GM23338 (cell line): Measurements from ENCODE around the gene TMCC1. TPM values are rescaled to one million over a fixed set of nuclear protein-coding genes. Genes with fewer than 3 reads are reported as not detected.

ENCODE experiments used
- ATAC-seq: fragments of 200-7000 bp; cut with Tn5 transposase; 3 replicates; pipeline ENCODE4 v1.9.1; 2020
- DNase-seq: peaks from one replicate; pipeline ENCODE4 v3.0.0-alpha.2; 2015; ENCODE audit warnings: low spot score
- H2AFZ ChIP-seq: fragments of 200-600 bp; sonication (generic); 2 replicates; pipeline ENCODE4 v1.8.0; 2016; ENCODE audit warnings: antibody characterized with exemption, mild to moderate bottlenecking, moderate library complexity
- H3F3A ChIP-seq: fragments of 200-600 bp; sonication (generic); replicated peaks from 2 replicates; pipeline ENCODE4 v1.8.0; 2017; ENCODE audit warnings: antibody characterized with exemption, mixed run types, low read depth
- H3K27ac ChIP-seq: fragments of 200-600 bp; sonication (generic); 2 replicates; pipeline ENCODE4 v1.6.1; 2016; ENCODE audit warnings: low read depth
- H3K27me3 ChIP-seq: fragments of 200-600 bp; sonication (generic); 2 replicates; pipeline ENCODE4 v1.8.0; 2016; ENCODE audit warnings: mild to moderate bottlenecking, mixed run types, moderate library complexity; ENCODE audit not compliant: insufficient read depth
- H3K36me3 ChIP-seq: fragments of 200-600 bp; sonication (generic); 2 replicates; pipeline ENCODE4 v1.8.0; 2016; ENCODE audit warnings: mild to moderate bottlenecking; ENCODE audit not compliant: insufficient read depth
- H3K4me1 ChIP-seq: fragments of 200-600 bp; sonication (generic); 2 replicates; pipeline ENCODE4 v1.8.0; 2016; ENCODE audit warnings: mild to moderate bottlenecking, moderate library complexity; ENCODE audit not compliant: insufficient read depth
- H3K4me2 ChIP-seq: fragments of 200-600 bp; sonication (generic); 2 replicates; pipeline ENCODE4 v1.7.1; 2017; ENCODE audit warnings: mixed run types
- H3K4me3 ChIP-seq: fragments of 200-600 bp; sonication (generic); 2 replicates; pipeline ENCODE4 v1.6.1; 2016; ENCODE audit warnings: mixed run types
- H3K79me2 ChIP-seq: fragments of 200-600 bp; sonication (generic); replicated peaks from 2 replicates; pipeline ENCODE4 v1.8.0; 2017; ENCODE audit warnings: mild to moderate bottlenecking; ENCODE audit not compliant: insufficient read depth
- H3K9me2 ChIP-seq: fragments of 200-600 bp; sonication (generic); 2 replicates; pipeline ENCODE4 v1.8.0; 2017; ENCODE audit not compliant: insufficient read depth
- H4K20me1 ChIP-seq: fragments of 200-600 bp; sonication (generic); replicated peaks from 2 replicates; pipeline ENCODE4 v1.8.0; 2017; ENCODE audit warnings: mild to moderate bottlenecking; ENCODE audit not compliant: insufficient read depth
- H3K27ac Mint-ChIP-seq: 2 replicates; pipeline ENCODE4 v1.8.0; 2020; ENCODE audit warnings: inconsistent platforms, mild to moderate bottlenecking, moderate library complexity, mixed read lengths
- H3K27me3 Mint-ChIP-seq: 3 replicates; pipeline ENCODE4 v1.8.0; 2022; ENCODE audit warnings: low read depth, mild to moderate bottlenecking, moderate library complexity, mixed read lengths, inconsistent platforms; ENCODE audit not compliant: insufficient read depth, poor library complexity
- H3K36me3 Mint-ChIP-seq: 3 replicates; pipeline ENCODE4 v1.8.0; 2021; ENCODE audit warnings: low read depth, mild to moderate bottlenecking, inconsistent platforms, moderate library complexity, mixed read lengths
- H3K4me1 Mint-ChIP-seq: 3 replicates; pipeline ENCODE4 v1.8.0; 2020; ENCODE audit warnings: mild to moderate bottlenecking, inconsistent platforms, mixed read lengths
- H3K4me3 Mint-ChIP-seq: 3 replicates; pipeline ENCODE4 v1.8.0; 2021; ENCODE audit warnings: moderate library complexity, mild to moderate bottlenecking, inconsistent platforms, mixed read lengths
- H3K9me3 Mint-ChIP-seq: 3 replicates; pipeline ENCODE4 v1.8.0; 2020; ENCODE audit warnings: moderate library complexity, mild to moderate bottlenecking, inconsistent platforms, mixed read lengths
- CREB1 ChIP-seq: fragments of 250-450 bp; sonication (Bioruptor Pico); IDR thresholded peaks from 2 replicates; pipeline ENCODE4 v1.5.0; 2020; ENCODE audit warnings: low read depth, mild to moderate bottlenecking, moderate library complexity
- CTCF ChIP-seq, 2 experiments: fragments of 200-600 bp in 1 of 2; sonication (generic) in 1 of 2; conservative IDR thresholded peaks; 2 replicates each; pipeline versions ENCODE4 v1.5.1 to v1.6.1; 2016 to 2017; ENCODE audit warnings: antibody characterized with exemption in 2 of 2, low read depth in 2 of 2, mild to moderate bottlenecking in 2 of 2, moderate library complexity in 1 of 2
- ETS1 ChIP-seq: IDR thresholded peaks from 2 replicates; pipeline ENCODE4 v1.6.1; 2016; ENCODE audit warnings: antibody characterized with exemption
- EZH2 ChIP-seq: fragments of 200-600 bp; sonication (generic); IDR thresholded peaks from one replicate; pipeline ENCODE4 v1.8.0; 2017; ENCODE audit warnings: antibody characterized with exemption, mild to moderate bottlenecking, low read depth; ENCODE audit not compliant: unreplicated experiment
- EZH2phosphoT487 ChIP-seq: fragments of 200-600 bp; sonication (generic); IDR thresholded peaks from one replicate; pipeline ENCODE4 v1.8.1; 2018; ENCODE audit warnings: antibody characterized with exemption; ENCODE audit not compliant: unreplicated experiment
- JUNB ChIP-seq: IDR thresholded peaks from one replicate; pipeline ENCODE4 v1.6.1; 2016; ENCODE audit warnings: antibody characterized with exemption; ENCODE audit not compliant: unreplicated experiment
- NANOG ChIP-seq: IDR thresholded peaks from 2 replicates; pipeline ENCODE4 v1.6.1; 2016; ENCODE audit warnings: antibody characterized with exemption, borderline replicate concordance
- POLR2AphosphoS5 ChIP-seq: IDR thresholded peaks from 2 replicates; pipeline ENCODE4 v1.6.1; 2016; ENCODE audit warnings: antibody characterized with exemption, low read depth
- REST ChIP-seq: IDR thresholded peaks from one replicate; pipeline ENCODE4 v1.6.1; 2018; ENCODE audit warnings: antibody characterized with exemption; ENCODE audit not compliant: unreplicated experiment
- STAT1 ChIP-seq: IDR thresholded peaks from one replicate; pipeline ENCODE4 v1.6.1; 2016; ENCODE audit warnings: antibody characterized with exemption; ENCODE audit not compliant: unreplicated experiment
- ZNF114 ChIP-seq: fragments of 250-450 bp; sonication (Bioruptor Pico); IDR thresholded peaks from 2 replicates; pipeline ENCODE4 v1.5.0; 2020; ENCODE audit warnings: mild to moderate bottlenecking, moderate library complexity
- ZNF331 ChIP-seq: fragments of 250-450 bp; sonication (Bioruptor Pico); IDR thresholded peaks from 2 replicates; pipeline ENCODE4 v1.5.0; 2020; ENCODE audit warnings: low read depth, mild to moderate bottlenecking, moderate library complexity
- ZNF462 ChIP-seq: fragments of 250-450 bp; sonication (Bioruptor Pico); IDR thresholded peaks from 2 replicates; pipeline ENCODE4 v1.5.0; 2020; ENCODE audit warnings: mild to moderate bottlenecking, moderate library complexity
- polyA plus RNA-seq: library from polyadenylated mRNA; unstranded; fragments of >200 nt; fragmentation: Nextera tagmentation; extraction: Ambion mirVana; gene quantifications from 2 replicates; pipeline ENCODE4 v1.2.1, GENCODE V29; 2016
- total RNA-seq: library from RNA; depleted of rRNA; stranded (reverse); fragments of >200 nt; shearing (Covaris generic); gene quantifications from 2 replicates; pipeline ENCODE4 v1.2.3, GENCODE V29; 2014

Gene TMCC1
- total and polyA plus RNA-seq, 2 experiments from 2014 or later, result 8.2 to 18.4 TPM

- no peak for DNase-seq
- no peak for ATAC-seq
- H3K4me3 Mint-ChIP-seq, result no peak overlapping the region
Observed at GRCh38 chr3:129917423-129918007, 24.0 kb upstream of the TMCC1 start.

More at GRCh38 chr3:129917423-129918007, 24.0 kb upstream of the TMCC1 start:
- Histone ChIP-seq H3F3A (no peaks in the 10 kb centered on the region), H4K20me1 (no peaks in the 10 kb centered on the region), H3K4me2 (no peak overlapping the region), H3K4me1 (no peaks in the 10 kb centered on the region), H3K4me3 (no peak overlapping the region), H3K36me3 (no peaks in the 10 kb centered on the region; the same call in 1 of the 2 replicates), H3K27me3 (no peaks in the 10 kb centered on the region), H3K27ac (no peak overlapping the region), H3K79me2 (no peaks in the 10 kb centered on the region), H3K9me2 (no peaks in the 10 kb centered on the region; the same call in 1 of the 2 replicates), H2AFZ (no peak overlapping the region)
- peaks cover 63% of the 10 kb centered on the region for H3K9me3 Mint-ChIP-seq
- peaks cover 6% of the 10 kb centered on the region for H3K27me3 Mint-ChIP-seq
- no peak overlapping the region for H3K27ac Mint-ChIP-seq
- TF ChIP-seq ZNF331 (no peak), JUNB (no peak), NANOG (no peak), CTCF (conservative IDR thresholded peaks at IDR 0.05; ENCODE audit: low read depth in 2 of 2) (no peak), EZH2 (no peak), ZNF462 (no peak), ETS1 (no peak), POLR2AphosphoS5 (no peak), REST (no peak), CREB1 (CRISPR knock-in tag) (no peak), STAT1 (no peak), ZNF114 (no peak), EZH2phosphoT487 (no peak)
- H3K36me3 Mint-ChIP-seq, result peaks cover 38% of the 10 kb centered on the region
- no peaks in the 10 kb centered on the region for H3K4me1 Mint-ChIP-seq
